K562 (cell line): ENCODE data around the gene NDOR1. TPM values are rescaled to one million over a fixed set of nuclear protein-coding genes. Genes with fewer than 3 reads are reported as not detected.

ENCODE experiments used
- BRCA1 ChIP-seq, 2 experiments: fragments of 450-650 bp in 1 of 2; sonication (generic) in 1 of 2; formaldehyde crosslinking in 1 of 2; IDR thresholded peaks; 2 replicates each; pipeline versions ENCODE4 v1.5.0 to v1.6.1; 2017 to 2020; ENCODE audit warnings: mild to moderate bottlenecking in 1 of 2, missing genetic modification reagents in 1 of 2
- CBFA2T2 ChIP-seq: fragments of 450-650 bp; conservative IDR thresholded peaks from 2 replicates; pipeline ENCODE4 v1.6.1; 2017; ENCODE audit warnings: mild to moderate bottlenecking
- CHCHD3 ChIP-seq: fragments of 250-450 bp; sonication (Bioruptor Pico); IDR thresholded peaks from 2 replicates; pipeline ENCODE4 v2.1.2; 2022; ENCODE audit warnings: mild to moderate bottlenecking
- FOXJ2 ChIP-seq: fragments of 200-800 bp; sonication (Bioruptor generic); IDR thresholded peaks from 2 replicates; pipeline ENCODE4 v1.6.1; 2016; ENCODE audit warnings: missing genetic modification characterization, missing compliant biosample characterization
- GATAD2B ChIP-seq: fragments of 450-650 bp; IDR thresholded peaks from 2 replicates; pipeline ENCODE4 v1.6.1; 2017; ENCODE audit warnings: mild to moderate bottlenecking, borderline replicate concordance
- KLF6 ChIP-seq: fragments of 250-450 bp; sonication (Bioruptor Pico); IDR thresholded peaks from 2 replicates; pipeline ENCODE4 v1.4.0; 2020; ENCODE audit warnings: mild to moderate bottlenecking, moderate library complexity, borderline replicate concordance
- NFIC ChIP-seq: fragments of 450-650 bp; IDR thresholded peaks from 2 replicates; pipeline ENCODE4 v1.6.1; 2017; ENCODE audit warnings: mild to moderate bottlenecking, inconsistent platforms
- OTX1 ChIP-seq: fragments of 450-650 bp; formaldehyde crosslinking; IDR thresholded peaks from 2 replicates; pipeline ENCODE4 v1.4.0; 2022; ENCODE audit warnings: mild to moderate bottlenecking
- PHB ChIP-seq: fragments of 250-450 bp; sonication (Bioruptor Pico); IDR thresholded peaks from 2 replicates; pipeline ENCODE4 v1.5.0; 2021
- SP1 ChIP-seq: sonication (generic); formaldehyde crosslinking; IDR thresholded peaks from 2 replicates; pipeline ENCODE4 v1.8.1; 2022; ENCODE audit warnings: mild to moderate bottlenecking, missing genetic modification reagents
- STAT5B ChIP-seq: fragments of 250-450 bp; sonication (Bioruptor Pico); IDR thresholded peaks from 2 replicates; pipeline ENCODE4 v1.8.0; 2021; ENCODE audit warnings: mild to moderate bottlenecking, inconsistent platforms
- ZFPM2 ChIP-seq: fragments of 250-450 bp; sonication (Bioruptor Pico); IDR thresholded peaks from 2 replicates; pipeline ENCODE4 v1.5.1; 2022; ENCODE audit warnings: mild to moderate bottlenecking
- ZNF311 ChIP-seq: fragments of 250-450 bp; sonication (Bioruptor Pico); IDR thresholded peaks from 2 replicates; pipeline ENCODE4 v1.4.0; 2020; ENCODE audit warnings: mild to moderate bottlenecking, moderate library complexity
- ZNF668 ChIP-seq: fragments of 250-450 bp; sonication (Bioruptor Pico); IDR thresholded peaks from 2 replicates; pipeline ENCODE4 v1.8.0; 2022; ENCODE audit warnings: mild to moderate bottlenecking, inconsistent platforms
- ZNF764 ChIP-seq: fragments of 250-450 bp; sonication (Bioruptor Pico); IDR thresholded peaks from 2 replicates; pipeline ENCODE4 v1.4.0; 2020; ENCODE audit warnings: low read depth, mild to moderate bottlenecking, moderate library complexity
- polyA plus RNA-seq, 8 experiments: library from polyadenylated mRNA; depleted of rRNA in 4 of 8; stranded (reverse) in 5 of 8; unstranded in 3 of 8; fragments of >200 nt; fragmentation: Nextera tagmentation in 2 of 8; fragmentation: Illumina TruSeq in 1 of 8; extraction: Ambion mirVana in 2 of 8; extraction: Trizol in 1 of 8; gene quantifications; 2 replicates each; pipeline versions ENCODE4 v1.2.1 to v1.2.3, GENCODE V29; 2011 to 2014; ENCODE audit warnings: inconsistent platforms in 1 of 8, missing spikeins in 1 of 8
- total RNA-seq, 7 experiments: library from RNA; depleted of rRNA in 6 of 7; stranded (reverse); fragments of >200 nt in 6 of 7; fragmentation: Illumina TruSeq in 2 of 7; extraction: Trizol in 2 of 7; gene quantifications; 2 replicates each; pipeline versions ENCODE4 v1.2.1 to v1.2.3, GENCODE V29; 2011 to 2021; ENCODE audit warnings: low replicate concordance in 1 of 7
- TF ChIP-seq, protein P1 (sequence below), 2 experiments: fragments of 450-650 bp; conservative IDR thresholded peaks; 2 replicates each; pipeline ENCODE4 v1.6.1; 2017; ENCODE audit warnings: mild to moderate bottlenecking in 2 of 2, moderate library complexity in 2 of 2
- TF ChIP-seq, protein P2 (sequence below): fragments of 250-450 bp; sonication (Bioruptor Pico); IDR thresholded peaks from 2 replicates; pipeline ENCODE4 v1.9.0; 2021; ENCODE audit warnings: mild to moderate bottlenecking, inconsistent platforms
- TF ChIP-seq, protein P3 (sequence below): sonication (generic); formaldehyde crosslinking; IDR thresholded peaks from 2 replicates; pipeline ENCODE4 v1.5.0; 2020; ENCODE audit warnings: missing genetic modification reagents
- TF ChIP-seq, protein P4 (sequence below): sonication (generic); formaldehyde crosslinking; IDR thresholded peaks from 2 replicates; pipeline ENCODE4 v1.8.0; 2022; ENCODE audit warnings: mild to moderate bottlenecking, low read depth, missing genetic modification reagents
- TF ChIP-seq, protein P5 (sequence below): fragments of 450-650 bp; IDR thresholded peaks from 2 replicates; pipeline ENCODE4 v1.7.1; 2018; ENCODE audit warnings: mild to moderate bottlenecking, low read depth; ENCODE audit not compliant: partially characterized antibody

NDOR1 gene
- total and polyA plus RNA-seq, 9 of the 15 experiments (the other 6 are each of a cell fraction or from before 2014, with no cell fraction given): 0.06 to 36.9 (median 6.9) TPM

DNA sequence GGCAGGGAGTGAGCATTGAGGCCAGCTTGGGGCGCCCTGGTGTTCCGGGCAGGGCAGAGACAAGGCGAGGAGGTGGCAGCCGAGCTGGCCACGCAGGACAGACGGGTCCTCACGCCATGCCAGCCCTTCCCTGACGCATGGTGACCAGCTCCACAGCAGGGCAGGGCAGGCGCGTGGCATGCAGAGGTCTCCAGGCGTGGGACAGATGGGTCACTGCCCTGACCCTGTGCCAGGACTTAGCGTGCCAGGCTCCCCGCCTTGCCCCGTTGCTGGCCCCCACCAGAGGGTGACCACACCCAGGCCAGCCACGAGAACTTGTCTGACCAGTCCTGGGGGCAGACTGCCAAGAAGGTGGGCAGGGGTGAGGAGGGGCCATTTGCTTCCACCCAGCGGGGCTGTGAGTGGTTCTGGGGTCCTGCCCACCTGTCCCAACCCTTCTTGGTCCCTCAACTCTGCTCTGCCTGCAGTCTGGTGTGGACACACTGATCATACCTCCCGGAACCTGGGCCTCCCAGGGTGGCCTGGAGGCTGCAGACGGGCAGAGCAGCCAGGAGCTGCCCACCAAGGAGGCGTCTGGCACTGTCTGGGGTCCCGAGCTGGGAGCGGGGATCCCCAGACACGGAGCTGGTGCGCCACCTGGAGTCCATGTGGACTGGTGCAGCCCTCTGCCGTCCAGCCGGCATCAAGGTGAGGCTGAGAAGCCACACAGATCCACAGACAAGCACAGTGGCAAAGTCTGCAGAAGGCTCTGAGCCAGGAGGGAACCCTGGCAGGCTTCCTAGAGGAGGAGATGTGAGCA is 21.8 kb downstream of the NDOR1 start, which contains the start of gene RNF224 (continued):
- TF ChIP-seq, protein P1, sequence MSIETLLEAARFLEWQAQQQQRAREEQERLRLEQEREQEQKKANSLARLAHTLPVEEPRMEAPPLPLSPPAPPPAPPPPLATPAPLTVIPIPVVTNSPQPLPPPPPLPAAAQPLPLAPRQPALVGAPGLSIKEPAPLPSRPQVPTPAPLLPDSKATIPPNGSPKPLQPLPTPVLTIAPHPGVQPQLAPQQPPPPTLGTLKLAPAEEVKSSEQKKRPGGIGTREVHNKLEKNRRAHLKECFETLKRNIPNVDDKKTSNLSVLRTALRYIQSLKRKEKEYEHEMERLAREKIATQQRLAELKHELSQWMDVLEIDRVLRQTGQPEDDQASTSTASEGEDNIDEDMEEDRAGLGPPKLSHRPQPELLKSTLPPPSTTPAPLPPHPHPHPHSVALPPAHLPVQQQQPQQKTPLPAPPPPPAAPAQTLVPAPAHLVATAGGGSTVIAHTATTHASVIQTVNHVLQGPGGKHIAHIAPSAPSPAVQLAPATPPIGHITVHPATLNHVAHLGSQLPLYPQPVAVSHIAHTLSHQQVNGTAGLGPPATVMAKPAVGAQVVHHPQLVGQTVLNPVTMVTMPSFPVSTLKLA (conservative IDR thresholded peaks at IDR 0.05): 0 out of 4 replicates have a peak, but pooled peaks of 1 of the 2 experiments have one; percentile 37
- no peak for TF ChIP-seq FOXJ2 (tag)
- TF ChIP-seq ZNF764: no peak
- TF ChIP-seq GATAD2B: no peak; the same call in 1 of the 2 replicates
- TF ChIP-seq PHB (CRISPR knock-in tag): no peak
- TF ChIP-seq, protein P2, sequence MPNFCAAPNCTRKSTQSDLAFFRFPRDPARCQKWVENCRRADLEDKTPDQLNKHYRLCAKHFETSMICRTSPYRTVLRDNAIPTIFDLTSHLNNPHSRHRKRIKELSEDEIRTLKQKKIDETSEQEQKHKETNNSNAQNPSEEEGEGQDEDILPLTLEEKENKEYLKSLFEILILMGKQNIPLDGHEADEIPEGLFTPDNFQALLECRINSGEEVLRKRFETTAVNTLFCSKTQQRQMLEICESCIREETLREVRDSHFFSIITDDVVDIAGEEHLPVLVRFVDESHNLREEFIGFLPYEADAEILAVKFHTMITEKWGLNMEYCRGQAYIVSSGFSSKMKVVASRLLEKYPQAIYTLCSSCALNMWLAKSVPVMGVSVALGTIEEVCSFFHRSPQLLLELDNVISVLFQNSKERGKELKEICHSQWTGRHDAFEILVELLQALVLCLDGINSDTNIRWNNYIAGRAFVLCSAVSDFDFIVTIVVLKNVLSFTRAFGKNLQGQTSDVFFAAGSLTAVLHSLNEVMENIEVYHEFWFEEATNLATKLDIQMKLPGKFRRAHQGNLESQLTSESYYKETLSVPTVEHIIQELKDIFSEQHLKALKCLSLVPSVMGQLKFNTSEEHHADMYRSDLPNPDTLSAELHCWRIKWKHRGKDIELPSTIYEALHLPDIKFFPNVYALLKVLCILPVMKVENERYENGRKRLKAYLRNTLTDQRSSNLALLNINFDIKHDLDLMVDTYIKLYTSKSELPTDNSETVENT (CRISPR knock-in tag): no peak
- no peak for TF ChIP-seq ZFPM2 (CRISPR knock-in tag)
- peak; percentile 38 for TF ChIP-seq NFIC
- TF ChIP-seq, protein P3, sequence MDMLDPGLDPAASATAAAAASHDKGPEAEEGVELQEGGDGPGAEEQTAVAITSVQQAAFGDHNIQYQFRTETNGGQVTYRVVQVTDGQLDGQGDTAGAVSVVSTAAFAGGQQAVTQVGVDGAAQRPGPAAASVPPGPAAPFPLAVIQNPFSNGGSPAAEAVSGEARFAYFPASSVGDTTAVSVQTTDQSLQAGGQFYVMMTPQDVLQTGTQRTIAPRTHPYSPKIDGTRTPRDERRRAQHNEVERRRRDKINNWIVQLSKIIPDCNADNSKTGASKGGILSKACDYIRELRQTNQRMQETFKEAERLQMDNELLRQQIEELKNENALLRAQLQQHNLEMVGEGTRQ (CRISPR knock-in tag): no peak
- TF ChIP-seq BRCA1 (IDR thresholded peaks at IDR 0.05): no peak
- TF ChIP-seq BRCA1 (CRISPR knock-in tag; IDR thresholded peaks at IDR 0.05): no peak
- TF ChIP-seq STAT5B (CRISPR knock-in tag): no peak
- TF ChIP-seq ZNF311 (CRISPR knock-in tag): no peak
- no peak for TF ChIP-seq KLF6 (CRISPR knock-in tag)
- TF ChIP-seq, protein P4, sequence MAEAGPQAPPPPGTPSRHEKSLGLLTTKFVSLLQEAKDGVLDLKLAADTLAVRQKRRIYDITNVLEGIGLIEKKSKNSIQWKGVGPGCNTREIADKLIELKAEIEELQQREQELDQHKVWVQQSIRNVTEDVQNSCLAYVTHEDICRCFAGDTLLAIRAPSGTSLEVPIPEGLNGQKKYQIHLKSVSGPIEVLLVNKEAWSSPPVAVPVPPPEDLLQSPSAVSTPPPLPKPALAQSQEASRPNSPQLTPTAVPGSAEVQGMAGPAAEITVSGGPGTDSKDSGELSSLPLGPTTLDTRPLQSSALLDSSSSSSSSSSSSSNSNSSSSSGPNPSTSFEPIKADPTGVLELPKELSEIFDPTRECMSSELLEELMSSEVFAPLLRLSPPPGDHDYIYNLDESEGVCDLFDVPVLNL (CRISPR knock-in tag): no peak
- TF ChIP-seq, protein P5, sequence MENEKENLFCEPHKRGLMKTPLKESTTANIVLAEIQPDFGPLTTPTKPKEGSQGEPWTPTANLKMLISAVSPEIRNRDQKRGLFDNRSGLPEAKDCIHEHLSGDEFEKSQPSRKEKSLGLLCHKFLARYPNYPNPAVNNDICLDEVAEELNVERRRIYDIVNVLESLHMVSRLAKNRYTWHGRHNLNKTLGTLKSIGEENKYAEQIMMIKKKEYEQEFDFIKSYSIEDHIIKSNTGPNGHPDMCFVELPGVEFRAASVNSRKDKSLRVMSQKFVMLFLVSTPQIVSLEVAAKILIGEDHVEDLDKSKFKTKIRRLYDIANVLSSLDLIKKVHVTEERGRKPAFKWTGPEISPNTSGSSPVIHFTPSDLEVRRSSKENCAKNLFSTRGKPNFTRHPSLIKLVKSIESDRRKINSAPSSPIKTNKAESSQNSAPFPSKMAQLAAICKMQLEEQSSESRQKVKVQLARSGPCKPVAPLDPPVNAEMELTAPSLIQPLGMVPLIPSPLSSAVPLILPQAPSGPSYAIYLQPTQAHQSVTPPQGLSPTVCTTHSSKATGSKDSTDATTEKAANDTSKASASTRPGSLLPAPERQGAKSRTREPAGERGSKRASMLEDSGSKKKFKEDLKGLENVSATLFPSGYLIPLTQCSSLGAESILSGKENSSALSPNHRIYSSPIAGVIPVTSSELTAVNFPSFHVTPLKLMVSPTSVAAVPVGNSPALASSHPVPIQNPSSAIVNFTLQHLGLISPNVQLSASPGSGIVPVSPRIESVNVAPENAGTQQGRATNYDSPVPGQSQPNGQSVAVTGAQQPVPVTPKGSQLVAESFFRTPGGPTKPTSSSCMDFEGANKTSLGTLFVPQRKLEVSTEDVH: no peak
- no peak for TF ChIP-seq CBFA2T2
- peak; percentile 57; the same call in 1 of the 2 replicates for TF ChIP-seq SP1 (CRISPR knock-in tag)
- peak; percentile 67; the same call in 1 of the 2 replicates for TF ChIP-seq OTX1 (CRISPR knock-in tag)
- no peak for TF ChIP-seq ZNF668 (CRISPR knock-in tag)
- no peak for TF ChIP-seq CHCHD3 (CRISPR knock-in tag)
